IMR-90 (cell line): ENCODE results near the gene PTPN22. TPM values are rescaled to one million over a fixed set of nuclear protein-coding genes. Genes with fewer than 3 reads are reported as not detected.

Experiments used
- ATAC-seq: fragments of 200-7000 bp; cut with Tn5 transposase; 2 replicates; pipeline ENCODE4 v1.9.1; 2020; ENCODE audit warnings: low read depth, mild to moderate bottlenecking, moderate library complexity
- BruUV-seq: library from RNA; stranded (reverse); fragments of 400-500 nt; replicated peaks from 2 replicates; lab custom pipeline; 2021; lab: Mats Ljungman, UMichigan
- CTCF ChIA-PET: fragments of 300-600 bp; formaldehyde crosslinking; extraction: SDS; loops from one replicate; lab custom pipeline; 2021; ENCODE audit warnings: antibody characterized with exemption; lab: Yijun Ruan, JAX
- POLR2A ChIA-PET: fragments of 300-600 bp; sonication (Branson Sonifier 250); formaldehyde crosslinking; loops from one replicate; lab custom pipeline; 2022; ENCODE audit warnings: antibody characterized with exemption; ENCODE audit not compliant: unreplicated experiment; lab: Charles Lee
- DNase-seq: peaks from one replicate; pipeline ENCODE4 v3.0.0; 2013
- H2AFZ ChIP-seq: replicated peaks from 2 replicates; pipeline ENCODE3; 2013; ENCODE audit warnings: low read length, mild to moderate bottlenecking; ENCODE audit not compliant: poor library complexity
- H2AK5ac ChIP-seq: 2 replicates; pipeline ENCODE4 v1.6.1; 2013; ENCODE audit warnings: low read depth, low read length, inconsistent platforms
- H2AK9ac ChIP-seq: replicated peaks from 2 replicates; pipeline ENCODE3; 2013; ENCODE audit warnings: mild to moderate bottlenecking, low read depth, low read length, moderate library complexity; ENCODE audit not compliant: poor library complexity
- H2BK120ac ChIP-seq: 2 replicates; pipeline ENCODE4 v1.6.1; 2013; ENCODE audit warnings: low read depth, low read length, inconsistent platforms
- H2BK15ac ChIP-seq: 3 replicates; pipeline ENCODE4 v1.6.1; 2013; ENCODE audit warnings: low read depth, low read length, inconsistent platforms
- H2BK20ac ChIP-seq: 2 replicates; pipeline ENCODE4 v1.6.1; 2013; ENCODE audit warnings: low read depth, mild to moderate bottlenecking, inconsistent platforms, low read length, moderate library complexity
- H2BK5ac ChIP-seq: 2 replicates; pipeline ENCODE4 v1.6.1; 2013; ENCODE audit warnings: mild to moderate bottlenecking, low read depth, low read length, inconsistent platforms; ENCODE audit not compliant: poor library complexity, severe bottlenecking
- H3K14ac ChIP-seq: replicated peaks from 2 replicates; pipeline ENCODE4 v1.6.1; 2013; ENCODE audit warnings: low read depth, low read length, inconsistent platforms
- H3K18ac ChIP-seq: 2 replicates; pipeline ENCODE4 v1.6.1; 2013; ENCODE audit warnings: low read depth, low read length, control low read depth
- H3K23ac ChIP-seq: 2 replicates; pipeline ENCODE4 v1.6.1; 2013; ENCODE audit warnings: low read depth, low read length, inconsistent platforms
- H3K27ac ChIP-seq: 2 replicates; pipeline ENCODE4 v1.5.1; 2013; ENCODE audit warnings: mild to moderate bottlenecking, control low read depth, low read length; ENCODE audit not compliant: insufficient read depth
- H3K27me3 ChIP-seq: 2 replicates; pipeline ENCODE4 v1.6.1; 2013; ENCODE audit warnings: low read length; ENCODE audit not compliant: control insufficient read depth, insufficient read depth
- H3K36me3 ChIP-seq: 2 replicates; pipeline ENCODE4 v1.6.1; 2013; ENCODE audit warnings: low read length, mixed read lengths; ENCODE audit not compliant: control insufficient read depth, insufficient read depth
- H3K4ac ChIP-seq: 2 replicates; pipeline ENCODE4 v1.6.1; 2013; ENCODE audit warnings: low read depth, low read length, inconsistent platforms
- H3K4me1 ChIP-seq: 2 replicates; pipeline ENCODE4 v1.6.1; 2013; ENCODE audit warnings: low read length, mixed read lengths; ENCODE audit not compliant: control insufficient read depth, insufficient read depth
- H3K4me2 ChIP-seq: 2 replicates; pipeline ENCODE4 v1.6.1; 2013; ENCODE audit warnings: low read depth, mild to moderate bottlenecking, control low read depth, low read length, moderate library complexity
- H3K4me3 ChIP-seq: 2 replicates; pipeline ENCODE4 v1.5.1; 2013; ENCODE audit warnings: low read depth, mild to moderate bottlenecking, control low read depth, low read length, moderate library complexity; ENCODE audit not compliant: insufficient read depth
- H3K56ac ChIP-seq: 2 replicates; pipeline ENCODE4 v1.6.1; 2013; ENCODE audit warnings: low read length, inconsistent platforms; ENCODE audit not compliant: insufficient read depth; ENCODE audit errors: extremely low read depth
- H3K79me1 ChIP-seq, 2 experiments: 2 replicates each; pipeline ENCODE4 v1.6.1; 2013; ENCODE audit warnings: low read length in 2 of 2, inconsistent platforms in 1 of 2, low read depth in 1 of 2
- H3K9ac ChIP-seq: 2 replicates; pipeline ENCODE4 v1.6.1; 2013; ENCODE audit warnings: low read depth, low read length, control low read depth
- H3K9me1 ChIP-seq: 2 replicates; pipeline ENCODE4 v1.6.1; 2013; ENCODE audit warnings: low read length, inconsistent platforms; ENCODE audit not compliant: insufficient read depth
- H3K9me3 ChIP-seq: 2 replicates; pipeline ENCODE4 v1.6.1; 2013; ENCODE audit warnings: low read length; ENCODE audit not compliant: control insufficient read depth, insufficient read depth
- H4K20me1 ChIP-seq: 2 replicates; pipeline ENCODE4 v1.6.1; 2013; ENCODE audit warnings: low read length, inconsistent platforms; ENCODE audit not compliant: insufficient read depth
- H4K5ac ChIP-seq: 2 replicates; pipeline ENCODE4 v1.6.1; 2013; ENCODE audit warnings: mild to moderate bottlenecking, low read depth, low read length, control low read depth
- H4K8ac ChIP-seq, 2 experiments: 2 replicates each; pipeline ENCODE4 v1.6.1; 2013; ENCODE audit warnings: low read depth in 2 of 2, low read length in 2 of 2, control low read depth in 1 of 2, inconsistent platforms in 1 of 2
- H4K91ac ChIP-seq: 2 replicates; pipeline ENCODE4 v1.6.1; 2013; ENCODE audit warnings: low read depth, low read length, inconsistent platforms; ENCODE audit not compliant: insufficient read depth
- BHLHE40 ChIP-seq: fragments of 150-350 bp; IDR thresholded peaks from 2 replicates; pipeline ENCODE4 v1.6.1; 2016; ENCODE audit warnings: mild to moderate bottlenecking, low read depth, low read length
- CEBPB ChIP-seq: IDR thresholded peaks from 2 replicates; pipeline ENCODE4 v1.6.1; 2012; ENCODE audit warnings: low read depth, low read length, improper control_type of control experiment
- CHD1 ChIP-seq: IDR thresholded peaks from 2 replicates; pipeline ENCODE4 v1.6.1; 2012; ENCODE audit warnings: low read depth, low read length, improper control_type of control experiment
- FOS ChIP-seq: fragments of 150-350 bp; IDR thresholded peaks from 2 replicates; pipeline ENCODE4 v1.6.1; 2016; ENCODE audit warnings: low read depth, low read length
- MAFK ChIP-seq: IDR thresholded peaks from 2 replicates; pipeline ENCODE4 v1.6.1; 2012; ENCODE audit warnings: low read depth, low read length, improper control_type of control experiment
- MXI1 ChIP-seq: IDR thresholded peaks from 2 replicates; pipeline ENCODE4 v1.6.1; 2012; ENCODE audit warnings: low read depth, mild to moderate bottlenecking, low read length, moderate library complexity, borderline replicate concordance
- NFE2L2 ChIP-seq: fragments of 150-350 bp; IDR thresholded peaks from 2 replicates; pipeline ENCODE4 v1.6.1; 2016; ENCODE audit warnings: low read depth, mild to moderate bottlenecking, low read length
- RAD21 ChIP-seq: IDR thresholded peaks from 2 replicates; pipeline ENCODE4 v1.6.1; 2012; ENCODE audit warnings: low read length, improper control_type of control experiment
- RCOR1 ChIP-seq: IDR thresholded peaks from 2 replicates; pipeline ENCODE4 v1.6.1; 2012; ENCODE audit warnings: mild to moderate bottlenecking, low read length, improper control_type of control experiment; ENCODE audit not compliant: insufficient replicate concordance
- SMC3 ChIP-seq: fragments of 150-350 bp; IDR thresholded peaks from 2 replicates; pipeline ENCODE4 v1.6.1; 2016; ENCODE audit warnings: low read depth, mild to moderate bottlenecking, antibody characterized with exemption, low read length, moderate library complexity
- WGBS, 2 experiments: methylation state at CpG; one replicate each; pipeline versions ENCODE4 v1.1.5 to v1.1.7; 2013; ENCODE audit warnings: missing lambda C conversion rate in 2 of 2; ENCODE audit not compliant: insufficient read length in 1 of 2; ENCODE audit errors: extremely low coverage in 2 of 2; 5-methylcytosine and 5-hydroxymethylcytosine counted together
- dilution Hi-C: fragments of 300-500 bp; cut with HindIII; formaldehyde crosslinking; loops from one replicate; pipeline ENCODE4 v1.14.3; 2018; ENCODE audit warnings: low sequenced_read_pairs; ENCODE audit not compliant: unreplicated experiment
- in situ Hi-C: fragments of 300-500 bp; cut with MboI; formaldehyde crosslinking; loops from 3 replicates; pipeline ENCODE4 v1.14.3; 2019; ENCODE audit warnings: low sequenced_read_pairs, inconsistent platforms, mixed read lengths
- intact Hi-C: fragments of 100-400 bp; cut with micrococcal nuclease; formaldehyde crosslinking; loops from 2 replicates; pipeline ENCODE4 v1.10.0; 2022
- polyA plus RNA-seq, 3 experiments: library from polyadenylated mRNA; depleted of rRNA; stranded (reverse); fragments of >200 nt; gene quantifications; 2 replicates each; pipeline ENCODE4 v1.2.3, GENCODE V29; 2012; ENCODE audit warnings: low replicate concordance in 1 of 3
- total RNA-seq: library from RNA; depleted of rRNA; stranded (reverse); fragments of >200 nt; gene quantifications from 2 replicates; pipeline ENCODE4 v1.2.3, GENCODE V29; 2012
- TF ChIP-seq, protein P1 (sequence below): conservative IDR thresholded peaks from 2 replicates; pipeline ENCODE4 v1.5.1; 2012; ENCODE audit warnings: mild to moderate bottlenecking, low read depth, low read length, improper control_type of control experiment
- TF ChIP-seq, protein P2 (sequence below): fragments of 150-350 bp; IDR thresholded peaks from 2 replicates; pipeline ENCODE4 v1.6.1; 2017; ENCODE audit warnings: mild to moderate bottlenecking, antibody characterized with exemption, low read length, low read depth

PTPN22 gene
- total and polyA plus RNA-seq, 2 of the 4 experiments (the other 2 are of a cell fraction) = 0.14 to 0.18 TPM

DNA sequence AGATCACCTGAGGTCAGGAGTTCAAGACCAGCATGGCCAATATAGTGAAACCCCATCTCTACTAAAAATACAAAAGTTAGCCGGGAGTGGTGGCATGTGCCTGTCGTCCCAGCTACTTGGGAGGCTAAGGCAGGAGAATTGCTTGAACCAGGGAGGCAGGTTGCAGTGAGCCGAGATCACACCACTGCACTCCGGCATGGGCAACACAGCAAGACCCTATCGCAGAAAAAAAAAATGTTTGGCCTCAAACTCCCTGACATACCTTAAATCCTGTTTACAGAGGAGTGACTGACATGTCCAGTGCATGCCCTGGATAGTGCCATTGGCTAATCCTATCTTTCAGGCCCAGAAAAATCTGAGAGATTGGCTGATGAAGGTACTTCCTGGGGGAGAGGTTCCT lies 45.5 kb upstream of the PTPN22 start:
- POLR2A ChIA-PET = no interaction called here
- no CpG with 5 or more reads among the region's 5 CpGs for WGBS, 2 experiments
- Histone ChIP-seq H3K9me1 (peaks cover 3% of the 10 kb centered on the region), H2BK15ac (no peak overlapping the region), H2BK5ac (no peak overlapping the region), H3K18ac (no peak overlapping the region), H2BK20ac (no peak overlapping the region), H3K9ac (no peak overlapping the region), H3K27ac (no peak overlapping the region), H4K20me1 (no peaks in the 10 kb centered on the region), H4K91ac (no peak overlapping the region), H3K79me1 (peaks cover 3 to 15% of the 10 kb centered on the region in 2 experiments; a peak in 2 of 4 replicates), H2BK120ac (no peak overlapping the region), H3K4me1 (peaks cover 7% of the 10 kb centered on the region), H3K9me3 (no peaks in the 10 kb centered on the region), H3K23ac (no peak overlapping the region), H3K4me2 (no peak overlapping the region), H3K4ac (no peak overlapping the region), H4K8ac (no peak overlapping the region), H2AK9ac (no peak overlapping the region), H3K4me3 (no peak overlapping the region), H4K5ac (no peak overlapping the region), H3K56ac (no peak overlapping the region), H3K36me3 (no peaks in the 10 kb centered on the region), H2AFZ (no peak overlapping the region), H3K14ac (no peak overlapping the region), H2AK5ac (no peak overlapping the region), H3K27me3 (no peaks in the 10 kb centered on the region)
- BruUV-seq = no TSS peak
- DNase-seq (no peak), ATAC-seq (no peak)
- CTCF ChIA-PET = no interaction called here
- dilution Hi-C loops = no loop called here
- TF ChIP-seq RCOR1 (no peak), MXI1 (no peak), RAD21 (no peak), CEBPB (no peak), MAFK (no peak), FOS (no peak), CHD1 (no peak), BHLHE40 (no peak), SMC3 (no peak), NFE2L2 (no peak)
- TF ChIP-seq, protein P1, sequence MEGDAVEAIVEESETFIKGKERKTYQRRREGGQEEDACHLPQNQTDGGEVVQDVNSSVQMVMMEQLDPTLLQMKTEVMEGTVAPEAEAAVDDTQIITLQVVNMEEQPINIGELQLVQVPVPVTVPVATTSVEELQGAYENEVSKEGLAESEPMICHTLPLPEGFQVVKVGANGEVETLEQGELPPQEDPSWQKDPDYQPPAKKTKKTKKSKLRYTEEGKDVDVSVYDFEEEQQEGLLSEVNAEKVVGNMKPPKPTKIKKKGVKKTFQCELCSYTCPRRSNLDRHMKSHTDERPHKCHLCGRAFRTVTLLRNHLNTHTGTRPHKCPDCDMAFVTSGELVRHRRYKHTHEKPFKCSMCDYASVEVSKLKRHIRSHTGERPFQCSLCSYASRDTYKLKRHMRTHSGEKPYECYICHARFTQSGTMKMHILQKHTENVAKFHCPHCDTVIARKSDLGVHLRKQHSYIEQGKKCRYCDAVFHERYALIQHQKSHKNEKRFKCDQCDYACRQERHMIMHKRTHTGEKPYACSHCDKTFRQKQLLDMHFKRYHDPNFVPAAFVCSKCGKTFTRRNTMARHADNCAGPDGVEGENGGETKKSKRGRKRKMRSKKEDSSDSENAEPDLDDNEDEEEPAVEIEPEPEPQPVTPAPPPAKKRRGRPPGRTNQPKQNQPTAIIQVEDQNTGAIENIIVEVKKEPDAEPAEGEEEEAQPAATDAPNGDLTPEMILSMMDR = no peak
- TF ChIP-seq, protein P2, sequence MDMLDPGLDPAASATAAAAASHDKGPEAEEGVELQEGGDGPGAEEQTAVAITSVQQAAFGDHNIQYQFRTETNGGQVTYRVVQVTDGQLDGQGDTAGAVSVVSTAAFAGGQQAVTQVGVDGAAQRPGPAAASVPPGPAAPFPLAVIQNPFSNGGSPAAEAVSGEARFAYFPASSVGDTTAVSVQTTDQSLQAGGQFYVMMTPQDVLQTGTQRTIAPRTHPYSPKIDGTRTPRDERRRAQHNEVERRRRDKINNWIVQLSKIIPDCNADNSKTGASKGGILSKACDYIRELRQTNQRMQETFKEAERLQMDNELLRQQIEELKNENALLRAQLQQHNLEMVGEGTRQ = no peak
- in situ Hi-C loops = loop anchor here (25.0 kb wide), 1 partner anchor 780 kb away; no protein-coding TSS in a partner anchor
- intact Hi-C loops = no loop called here
